ENCODE data around the gene USP25.

The USP25 gene

DNA sequence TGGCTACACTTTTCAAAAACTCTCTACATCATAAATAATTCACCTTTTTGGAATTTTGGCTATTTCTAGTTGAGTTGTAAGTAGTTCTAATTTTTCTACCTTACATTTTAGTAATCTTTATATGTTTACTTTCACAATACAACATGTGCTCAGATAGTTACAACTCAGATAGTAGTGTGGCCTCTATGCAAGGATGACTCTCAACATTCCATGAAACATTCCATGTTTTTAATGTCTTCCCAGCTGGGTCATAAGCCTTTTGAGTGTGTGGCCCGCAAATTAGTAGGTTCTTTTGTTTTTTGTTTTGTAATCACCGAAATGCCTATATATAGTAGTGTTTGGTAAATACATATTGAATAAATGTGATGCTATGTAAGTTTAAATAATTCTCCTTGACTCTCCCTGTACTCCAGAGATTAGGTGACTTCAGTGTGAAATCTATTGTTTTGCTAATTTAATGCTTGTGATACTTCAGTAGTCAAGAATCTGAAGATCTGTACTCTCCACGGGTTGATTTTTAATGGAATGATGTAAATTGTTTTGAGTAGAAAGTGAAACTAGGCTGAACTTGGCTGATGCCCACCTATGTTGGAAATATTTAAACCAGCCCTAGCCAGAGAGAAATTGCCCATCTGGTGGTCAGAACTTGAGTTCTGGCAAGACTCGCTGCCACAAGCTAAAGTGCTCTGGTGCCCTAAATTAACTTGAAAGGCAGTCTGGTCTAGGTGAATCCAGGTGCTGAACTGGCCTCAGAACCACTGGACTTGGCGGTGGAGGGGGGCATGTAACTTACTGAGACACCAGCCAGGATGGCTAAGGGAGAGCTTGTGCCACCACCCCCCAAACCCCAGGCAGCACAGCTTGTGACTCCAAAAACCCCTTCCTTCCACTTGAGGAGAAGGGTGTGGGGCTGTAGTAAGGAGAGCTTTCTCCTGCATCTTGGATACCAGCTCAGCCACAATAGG is 165.6 kb downstream of the USP25 start:
- H3K4me1 ChIP-seq (ENCODE audit: control insufficient read depth, low read length) = no peaks in the 10 kb centered on the region
- no peak overlapping the region for H3K4me3 ChIP-seq (ENCODE audit: low read length)
- no peaks in the 10 kb centered on the region for H3K36me3 ChIP-seq (ENCODE audit: control insufficient read depth, low read length)
- H3K9me2 ChIP-seq (replicated peaks; ENCODE audit: control insufficient read depth, low read length) = no peaks in the 10 kb centered on the region
- no peaks in the 10 kb centered on the region for H3K9me3 ChIP-seq (ENCODE audit: control insufficient read depth, insufficient read depth, low read length)
- no peak overlapping the region for H3K27ac ChIP-seq (ENCODE audit: low read depth, low read length)
- H3K4me2 ChIP-seq (ENCODE audit: low read length) = no peak overlapping the region
- no peaks in the 10 kb centered on the region for H3K79me2 ChIP-seq (ENCODE audit: control insufficient read depth, low read length)
- TF ChIP-seq EZH2phosphoT487 (IDR thresholded peaks at IDR 0.05; ENCODE audit: borderline replicate concordance, low read length) = no peak
- TF ChIP-seq, protein P1, sequence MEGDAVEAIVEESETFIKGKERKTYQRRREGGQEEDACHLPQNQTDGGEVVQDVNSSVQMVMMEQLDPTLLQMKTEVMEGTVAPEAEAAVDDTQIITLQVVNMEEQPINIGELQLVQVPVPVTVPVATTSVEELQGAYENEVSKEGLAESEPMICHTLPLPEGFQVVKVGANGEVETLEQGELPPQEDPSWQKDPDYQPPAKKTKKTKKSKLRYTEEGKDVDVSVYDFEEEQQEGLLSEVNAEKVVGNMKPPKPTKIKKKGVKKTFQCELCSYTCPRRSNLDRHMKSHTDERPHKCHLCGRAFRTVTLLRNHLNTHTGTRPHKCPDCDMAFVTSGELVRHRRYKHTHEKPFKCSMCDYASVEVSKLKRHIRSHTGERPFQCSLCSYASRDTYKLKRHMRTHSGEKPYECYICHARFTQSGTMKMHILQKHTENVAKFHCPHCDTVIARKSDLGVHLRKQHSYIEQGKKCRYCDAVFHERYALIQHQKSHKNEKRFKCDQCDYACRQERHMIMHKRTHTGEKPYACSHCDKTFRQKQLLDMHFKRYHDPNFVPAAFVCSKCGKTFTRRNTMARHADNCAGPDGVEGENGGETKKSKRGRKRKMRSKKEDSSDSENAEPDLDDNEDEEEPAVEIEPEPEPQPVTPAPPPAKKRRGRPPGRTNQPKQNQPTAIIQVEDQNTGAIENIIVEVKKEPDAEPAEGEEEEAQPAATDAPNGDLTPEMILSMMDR (IDR thresholded peaks at IDR 0.05; ENCODE audit: low read depth, low read length, poor library complexity, severe bottlenecking) = no peak
- H4K20me1 ChIP-seq (ENCODE audit: control insufficient read depth, insufficient read depth, low read depth, low read length) = no peaks in the 10 kb centered on the region
- no peaks in the 10 kb centered on the region; the same call in 1 of the 2 replicates for H3F3A ChIP-seq (ENCODE audit: control insufficient read depth, insufficient read depth)
- H3K27me3 ChIP-seq (ENCODE audit: control insufficient read depth, low read length) = no peaks in the 10 kb centered on the region

GRCh38 chr21:15896501-15896900 is 166.7 kb downstream of the USP25 start:
- H3K4me3 ChIP-seq (ENCODE audit: low read length) = no peak overlapping the region
- no peaks in the 10 kb centered on the region for H3K9me2 ChIP-seq (replicated peaks; ENCODE audit: control insufficient read depth, low read length)
- no peak overlapping the region for H3K27ac ChIP-seq (ENCODE audit: low read depth, low read length)
- H3K4me1 ChIP-seq (ENCODE audit: control insufficient read depth, low read length) = no peaks in the 10 kb centered on the region
- TF ChIP-seq, protein P1 (IDR thresholded peaks at IDR 0.05; ENCODE audit: low read depth, low read length, poor library complexity, severe bottlenecking) = no peak
- TF ChIP-seq EZH2phosphoT487 (IDR thresholded peaks at IDR 0.05; ENCODE audit: borderline replicate concordance, low read length) = no peak
- no peaks in the 10 kb centered on the region for H3K27me3 ChIP-seq (ENCODE audit: control insufficient read depth, low read length)
- H3K9me3 ChIP-seq (ENCODE audit: control insufficient read depth, insufficient read depth, low read length) = no peaks in the 10 kb centered on the region
- no peaks in the 10 kb centered on the region; the same call in 1 of the 2 replicates for H3F3A ChIP-seq (ENCODE audit: control insufficient read depth, insufficient read depth)
- no peaks in the 10 kb centered on the region for H3K79me2 ChIP-seq (ENCODE audit: control insufficient read depth, low read length)
- no peak overlapping the region for H3K4me2 ChIP-seq (ENCODE audit: low read length)
- no peaks in the 10 kb centered on the region for H3K36me3 ChIP-seq (ENCODE audit: control insufficient read depth, low read length)
- H4K20me1 ChIP-seq (ENCODE audit: control insufficient read depth, insufficient read depth, low read depth, low read length) = no peaks in the 10 kb centered on the region

GRCh38 chr21:15904389-15904788 is 174.6 kb downstream of the USP25 start:
- Histone ChIP-seq H4K20me1 (ENCODE audit: control insufficient read depth, insufficient read depth, low read depth, low read length) (no peaks in the 10 kb centered on the region), H3K9me2 (replicated peaks; ENCODE audit: control insufficient read depth, low read length) (no peaks in the 10 kb centered on the region), H3F3A (ENCODE audit: control insufficient read depth, insufficient read depth) (no peaks in the 10 kb centered on the region), H3K4me3 (ENCODE audit: low read length) (no peak overlapping the region), H3K9me3 (ENCODE audit: control insufficient read depth, insufficient read depth, low read length) (no peaks in the 10 kb centered on the region), H3K36me3 (ENCODE audit: control insufficient read depth, low read length) (no peaks in the 10 kb centered on the region), H3K79me2 (ENCODE audit: control insufficient read depth, low read length) (no peaks in the 10 kb centered on the region), H3K4me1 (ENCODE audit: control insufficient read depth, low read length) (no peaks in the 10 kb centered on the region), H3K27ac (ENCODE audit: low read depth, low read length) (no peak overlapping the region), H3K4me2 (ENCODE audit: low read length) (no peak overlapping the region), H3K27me3 (ENCODE audit: control insufficient read depth, low read length) (no peaks in the 10 kb centered on the region)
- TF ChIP-seq EZH2phosphoT487 (IDR thresholded peaks at IDR 0.05; ENCODE audit: borderline replicate concordance, low read length) = no peak
- TF ChIP-seq, protein P1 (IDR thresholded peaks at IDR 0.05; ENCODE audit: low read depth, low read length, poor library complexity, severe bottlenecking) = no peak

Measured in DOHH2 (cell line).